Ovary (tissue), 3 donors: Measurements from ENCODE around the gene TUBB6.

Experiments used
- CTCF ChIP-seq, 3 donors: fragments of 450-650 bp in 2 of 3; fragments of 200-600 bp in 1 of 3; IDR thresholded peaks; one replicate each; pipeline versions ENCODE4 v1.5.1 to v1.8.0; 2016 to 2022; ENCODE audit warnings: antibody characterized with exemption in 3 of 3, mild to moderate bottlenecking in 1 of 3
- POLR2A ChIP-seq: fragments of 450-650 bp; IDR thresholded peaks from one replicate; pipeline ENCODE4 v1.6.1; 2017; ENCODE audit warnings: antibody characterized with exemption, mild to moderate bottlenecking, moderate library complexity
- donor health status: DM: no; HTN: no; CAD: no.

- no peak for TF ChIP-seq CTCF (IDR thresholded peaks at IDR 0.05)
- peak; percentile 70 for TF ChIP-seq POLR2A
Measured at GRCh38 chr18:12308386-12309100, 502 bp downstream of the TUBB6 start.
